CD4-positive, CD25-positive, alpha-beta regulatory T cell (primary cell): ENCODE measurements around the gene KIT. TPM values are rescaled to one million over a fixed set of nuclear protein-coding genes. Genes with fewer than 3 reads are reported as not detected.

Experiments used
- ATAC-seq, 2 donors: fragments of 150-1000 bp; cut with Tn5 transposase; one replicate each; pipeline ENCODE4 v1.10.0; 2021; ENCODE audit warnings: low read depth in 2 of 2, moderate number of reproducible peaks in 2 of 2, moderate library complexity in 1 of 2
- DNase-seq, 3 donors: peaks; one replicate each; pipeline versions ENCODE4 v3.0.0 to v3.0.0-alpha.2; 2012 to 2022; ENCODE audit warnings: mixed read lengths in 1 of 3
- H3K27ac ChIP-seq: one replicate; pipeline ENCODE4 v1.7.0; 2013; ENCODE audit warnings: mild to moderate bottlenecking, low read length; ENCODE audit not compliant: insufficient read depth, poor library complexity, severe bottlenecking
- H3K27me3 ChIP-seq: one replicate; pipeline ENCODE4 v1.7.0; 2013; ENCODE audit warnings: low read length; ENCODE audit not compliant: control insufficient read depth, insufficient read depth
- H3K36me3 ChIP-seq: one replicate; pipeline ENCODE4 v1.7.0; 2013; ENCODE audit warnings: mild to moderate bottlenecking, low read length, moderate library complexity; ENCODE audit not compliant: control insufficient read depth, insufficient read depth
- H3K4me1 ChIP-seq: 2 replicates; pipeline ENCODE4 v1.7.0; 2013; ENCODE audit warnings: mild to moderate bottlenecking, low read length; ENCODE audit not compliant: insufficient read depth, control insufficient read depth, poor library complexity, severe bottlenecking
- H3K4me3 ChIP-seq: one replicate; pipeline ENCODE4 v1.7.0; 2013; ENCODE audit warnings: low read depth, mild to moderate bottlenecking, low read length, moderate library complexity
- H3K9me3 ChIP-seq, 2 experiments: 1 replicate in 1 of 2; 2 replicates in 1 of 2; pipeline ENCODE4 v1.7.0; 2013; ENCODE audit warnings: low read length in 2 of 2, mild to moderate bottlenecking in 1 of 2, moderate library complexity in 1 of 2; ENCODE audit not compliant: control insufficient read depth in 2 of 2
- H3K27ac Mint-ChIP-seq, 3 donors: one replicate each; pipeline ENCODE4 v1.8.0; 2020 to 2022; ENCODE audit warnings: mild to moderate bottlenecking in 3 of 3, mixed read lengths in 3 of 3, moderate library complexity in 2 of 3
- H3K27me3 Mint-ChIP-seq: one replicate; pipeline ENCODE4 v1.8.0; 2022; ENCODE audit warnings: mild to moderate bottlenecking, mixed read lengths
- H3K36me3 Mint-ChIP-seq: one replicate; pipeline ENCODE4 v1.8.0; 2020; ENCODE audit warnings: mixed read lengths
- H3K4me1 Mint-ChIP-seq, 4 donors: one replicate each; pipeline ENCODE4 v1.8.0; 2020 to 2022; ENCODE audit warnings: mixed read lengths in 4 of 4, mild to moderate bottlenecking in 1 of 4
- H3K4me3 Mint-ChIP-seq, 4 donors: one replicate each; pipeline ENCODE4 v1.8.0; 2020 to 2022; ENCODE audit warnings: mild to moderate bottlenecking in 4 of 4, mixed read lengths in 4 of 4, moderate library complexity in 3 of 4
- H3K9me3 Mint-ChIP-seq, 7 donors: one replicate each; pipeline ENCODE4 v1.8.0; 2020 to 2022; ENCODE audit warnings: mixed read lengths in 7 of 7, mild to moderate bottlenecking in 3 of 7, moderate library complexity in 2 of 7
- polyA plus RNA-seq, 4 donors: library from polyadenylated mRNA; unstranded; fragments of 300-500 nt; fragmentation: Illumina TruSeq; gene quantifications; one replicate each; pipeline ENCODE4 v1.2.3, GENCODE V29; 2021
- total RNA-seq: library from RNA; stranded (reverse); gene quantifications from one replicate; pipeline ENCODE4 v1.2.3, GENCODE V29; 2022

The KIT gene
- total and polyA plus RNA-seq, 5 donors from 2014 or later = 0.49 TPM; not detected in 4

DNA sequence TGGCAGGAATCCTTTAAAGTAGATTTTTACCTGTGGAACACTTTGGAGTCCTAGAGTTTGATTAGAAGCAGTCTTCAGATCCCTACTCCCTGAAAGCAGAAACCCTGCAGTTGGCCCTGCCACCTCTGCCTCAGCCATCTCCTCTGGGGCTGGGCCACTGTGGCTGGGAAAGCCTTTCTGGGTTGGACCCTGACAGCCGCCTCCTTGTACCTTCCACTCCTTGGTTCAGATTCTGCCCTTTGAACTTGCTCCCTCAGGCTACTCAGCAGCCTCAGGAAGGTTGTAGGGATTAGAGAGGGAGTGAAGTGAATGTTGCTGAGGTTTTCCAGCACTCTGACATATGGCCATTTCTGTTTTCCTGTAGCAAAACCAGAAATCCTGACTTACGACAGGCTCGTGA, 65.5 kb downstream of the KIT start:
- DNase-seq = no peak
- Mint-ChIP-seq H3K36me3 (no peaks in the 10 kb centered on the region), H3K4me3 (no peak overlapping the region), H3K9me3 (peaks cover 0 to 4% (median 0%) of the 10 kb centered on the region in 7 donors), H3K27me3 (no peaks in the 10 kb centered on the region), H3K4me1 (no peaks in the 10 kb centered on the region), H3K27ac (no peak overlapping the region)
- no peak for ATAC-seq
- H3K27me3 ChIP-seq = no peaks in the 10 kb centered on the region
- no peak overlapping the region for H3K27ac ChIP-seq
- no peaks in the 10 kb centered on the region for H3K4me1 ChIP-seq
- no peaks in the 10 kb centered on the region for H3K36me3 ChIP-seq
- H3K9me3 ChIP-seq = no peaks in the 10 kb centered on the region
- H3K4me3 ChIP-seq = no peak overlapping the region

GRCh38 chr4:54723820-54724219, 66.1 kb downstream of the KIT start:
- H3K27me3 ChIP-seq = no peaks in the 10 kb centered on the region
- Mint-ChIP-seq H3K27ac (no peak overlapping the region), H3K4me3 (no peak overlapping the region), H3K9me3 (peaks cover 0 to 4% (median 0%) of the 10 kb centered on the region in 7 donors), H3K27me3 (no peaks in the 10 kb centered on the region), H3K4me1 (no peaks in the 10 kb centered on the region), H3K36me3 (no peaks in the 10 kb centered on the region)
- H3K9me3 ChIP-seq = no peaks in the 10 kb centered on the region
- DNase-seq = no peak
- H3K27ac ChIP-seq = no peak overlapping the region
- no peak for ATAC-seq
- H3K4me1 ChIP-seq = no peaks in the 10 kb centered on the region
- H3K36me3 ChIP-seq = no peaks in the 10 kb centered on the region
- no peak overlapping the region for H3K4me3 ChIP-seq

DNA sequence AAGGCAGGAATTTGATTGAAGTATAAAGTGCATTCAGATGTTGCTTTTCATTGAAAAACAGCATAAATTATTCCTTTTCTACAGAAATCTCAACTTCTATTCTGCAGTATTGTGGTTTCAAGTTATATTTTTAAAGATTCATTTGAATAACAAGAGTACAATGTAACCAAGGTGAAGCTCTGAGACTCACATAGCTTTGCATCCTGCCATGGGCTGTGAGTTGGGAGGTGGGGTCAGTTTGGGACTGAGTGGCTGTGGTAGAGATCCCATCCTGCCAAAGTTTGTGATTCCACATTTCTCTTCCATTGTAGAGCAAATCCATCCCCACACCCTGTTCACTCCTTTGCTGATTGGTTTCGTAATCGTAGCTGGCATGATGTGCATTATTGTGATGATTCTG, 69.2 kb downstream of the KIT start:
- H3K36me3 ChIP-seq = no peaks in the 10 kb centered on the region
- Mint-ChIP-seq H3K36me3 (no peaks in the 10 kb centered on the region), H3K9me3 (peaks cover 0 to 4% (median 0%) of the 10 kb centered on the region in 7 donors), H3K4me3 (peak overlapping the region in 1 of 4 donors; percentile 63), H3K27ac (no peak overlapping the region), H3K4me1 (no peaks in the 10 kb centered on the region), H3K27me3 (no peaks in the 10 kb centered on the region)
- H3K4me3 ChIP-seq = no peak overlapping the region
- no peak for DNase-seq
- H3K27me3 ChIP-seq = peaks cover 6% of the 10 kb centered on the region
- no peaks in the 10 kb centered on the region for H3K4me1 ChIP-seq
- ATAC-seq = no peak
- H3K9me3 ChIP-seq = no peaks in the 10 kb centered on the region
- no peak overlapping the region for H3K27ac ChIP-seq

DNA sequence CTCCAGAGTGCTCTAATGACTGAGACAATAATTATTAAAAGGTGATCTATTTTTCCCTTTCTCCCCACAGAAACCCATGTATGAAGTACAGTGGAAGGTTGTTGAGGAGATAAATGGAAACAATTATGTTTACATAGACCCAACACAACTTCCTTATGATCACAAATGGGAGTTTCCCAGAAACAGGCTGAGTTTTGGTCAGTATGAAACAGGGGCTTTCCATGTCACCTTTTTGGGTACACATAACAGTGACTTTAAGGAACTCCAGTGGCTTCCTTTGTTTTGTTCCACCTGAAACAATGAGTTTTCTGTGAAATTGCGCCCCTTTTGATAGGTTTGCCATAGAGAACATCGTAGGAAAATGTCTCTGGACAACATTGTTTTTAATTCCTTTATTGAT, 69.6 kb downstream of the KIT start:
- Mint-ChIP-seq H3K4me3 (peak overlapping the region in 1 of 4 donors; percentile 63), H3K4me1 (no peaks in the 10 kb centered on the region), H3K36me3 (no peaks in the 10 kb centered on the region), H3K9me3 (peaks cover 0 to 4% (median 0%) of the 10 kb centered on the region in 7 donors), H3K27ac (no peak overlapping the region), H3K27me3 (no peaks in the 10 kb centered on the region)
- H3K27ac ChIP-seq = no peak overlapping the region
- H3K4me3 ChIP-seq = no peak overlapping the region
- no peaks in the 10 kb centered on the region for H3K4me1 ChIP-seq
- peaks cover 6% of the 10 kb centered on the region for H3K27me3 ChIP-seq
- DNase-seq = no peak
- H3K36me3 ChIP-seq = no peaks in the 10 kb centered on the region
- ATAC-seq = no peak
- no peaks in the 10 kb centered on the region for H3K9me3 ChIP-seq

DNA sequence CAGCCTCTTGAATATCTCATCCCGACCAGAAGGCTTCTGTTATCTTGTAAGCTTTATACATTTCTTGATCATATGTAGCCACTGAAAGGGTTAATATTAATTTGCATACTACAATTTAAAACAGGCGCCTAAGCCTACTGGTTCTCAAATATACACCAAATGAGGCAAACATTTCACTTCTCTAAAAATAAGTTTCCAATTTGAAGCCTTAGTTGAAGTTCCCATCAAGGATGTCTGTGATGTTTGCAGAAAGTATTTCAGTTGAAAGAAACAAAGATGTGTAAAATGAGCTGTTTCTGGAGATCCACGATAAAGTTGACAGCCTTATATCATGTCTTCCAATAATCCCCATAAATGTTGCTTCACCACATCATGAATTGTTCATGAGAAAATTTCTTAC, 70.6 kb downstream of the KIT start:
- Histone ChIP-seq H3K36me3 (no peaks in the 10 kb centered on the region), H3K27ac (no peak overlapping the region), H3K9me3 (no peaks in the 10 kb centered on the region), H3K27me3 (peaks cover 6% of the 10 kb centered on the region), H3K4me3 (no peak overlapping the region), H3K4me1 (no peaks in the 10 kb centered on the region)
- H3K36me3 Mint-ChIP-seq = no peaks in the 10 kb centered on the region
- ATAC-seq = no peak
- peaks cover 0 to 4% (median 0%) of the 10 kb centered on the region in 7 donors for H3K9me3 Mint-ChIP-seq
- DNase-seq = no peak
- H3K4me3 Mint-ChIP-seq = no peak overlapping the region
- H3K27ac Mint-ChIP-seq = no peak overlapping the region
- H3K4me1 Mint-ChIP-seq = no peaks in the 10 kb centered on the region
- H3K27me3 Mint-ChIP-seq = no peaks in the 10 kb centered on the region

- Mint-ChIP-seq H3K36me3 (no peaks in the 10 kb centered on the region), H3K27ac (no peak overlapping the region), H3K27me3 (no peaks in the 10 kb centered on the region), H3K4me3 (no peak overlapping the region), H3K9me3 (peaks cover 0 to 4% (median 0%) of the 10 kb centered on the region in 7 donors), H3K4me1 (no peaks in the 10 kb centered on the region)
- H3K4me3 ChIP-seq = no peak overlapping the region
- no peak for DNase-seq
- ATAC-seq = no peak
- peaks cover 6% of the 10 kb centered on the region for H3K27me3 ChIP-seq
- no peaks in the 10 kb centered on the region for H3K9me3 ChIP-seq
- no peaks in the 10 kb centered on the region for H3K4me1 ChIP-seq
- no peak overlapping the region for H3K27ac ChIP-seq
- no peaks in the 10 kb centered on the region for H3K36me3 ChIP-seq
Observed at GRCh38 chr4:54729256-54729655, 71.5 kb downstream of the KIT start.

DNA sequence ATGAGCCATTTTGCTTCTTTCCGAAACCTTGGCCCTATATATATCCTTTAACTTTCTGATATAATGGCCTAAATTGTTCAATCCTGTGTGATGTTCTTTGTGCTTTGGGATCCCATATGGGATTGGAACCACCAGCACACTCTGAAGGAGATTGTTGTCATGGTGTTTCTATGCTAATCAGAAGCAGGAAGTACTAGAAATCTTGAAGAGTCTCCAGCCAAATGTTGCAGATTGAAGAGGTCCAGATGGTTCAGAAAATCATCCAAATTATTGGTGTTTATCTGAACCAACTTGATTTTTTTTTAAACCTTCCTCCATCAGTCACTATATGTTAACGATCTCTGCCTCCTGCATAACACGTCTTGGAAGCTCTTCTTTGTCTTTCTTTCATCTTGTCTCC, 72.8 kb downstream of the KIT start:
- no peak overlapping the region for H3K27ac ChIP-seq
- no peaks in the 10 kb centered on the region for H3K9me3 ChIP-seq
- peaks cover 0 to 1% (median 0%) of the 10 kb centered on the region in 7 donors for H3K9me3 Mint-ChIP-seq
- no peak for DNase-seq
- no peaks in the 10 kb centered on the region for H3K36me3 ChIP-seq
- H3K36me3 Mint-ChIP-seq = no peaks in the 10 kb centered on the region
- no peak overlapping the region for H3K27ac Mint-ChIP-seq
- no peaks in the 10 kb centered on the region for H3K4me1 ChIP-seq
- no peak overlapping the region for H3K4me3 ChIP-seq
- no peak for ATAC-seq
- H3K4me3 Mint-ChIP-seq = no peak overlapping the region
- H3K27me3 Mint-ChIP-seq = no peaks in the 10 kb centered on the region
- H3K27me3 ChIP-seq = peaks cover 6% of the 10 kb centered on the region
- no peaks in the 10 kb centered on the region for H3K4me1 Mint-ChIP-seq

DNA sequence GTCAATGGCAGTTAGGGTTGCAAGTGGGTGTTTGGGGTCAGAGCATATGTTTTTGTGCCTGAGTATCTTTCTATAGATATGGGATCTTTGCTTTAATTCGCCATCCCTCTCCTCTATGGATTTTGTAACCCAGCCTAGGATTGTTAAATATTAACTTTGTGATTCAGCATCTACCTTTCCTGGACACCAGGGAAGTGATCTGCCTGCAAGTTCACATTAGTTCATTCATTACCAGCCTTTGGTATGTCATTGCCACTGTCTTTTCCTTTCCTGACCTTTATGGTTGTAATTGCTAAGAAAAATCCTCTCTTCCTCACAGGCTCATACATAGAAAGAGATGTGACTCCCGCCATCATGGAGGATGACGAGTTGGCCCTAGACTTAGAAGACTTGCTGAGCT, 73.8 kb downstream of the KIT start:
- no peaks in the 10 kb centered on the region for H3K4me1 Mint-ChIP-seq
- no peaks in the 10 kb centered on the region for H3K27me3 Mint-ChIP-seq
- H3K27ac Mint-ChIP-seq = no peak overlapping the region
- H3K4me3 Mint-ChIP-seq = no peak overlapping the region
- Histone ChIP-seq H3K36me3 (no peaks in the 10 kb centered on the region), H3K27ac (no peak overlapping the region), H3K4me1 (no peaks in the 10 kb centered on the region), H3K27me3 (peaks cover 6% of the 10 kb centered on the region), H3K9me3 (no peaks in the 10 kb centered on the region), H3K4me3 (no peak overlapping the region)
- no peak for ATAC-seq
- H3K36me3 Mint-ChIP-seq = no peaks in the 10 kb centered on the region
- H3K9me3 Mint-ChIP-seq = peaks cover 0 to 1% (median 0%) of the 10 kb centered on the region in 7 donors
- DNase-seq = no peak
